Measurements from ENCODE around the gene BCAS4. TPM values are rescaled to one million over a fixed set of nuclear protein-coding genes. Genes with fewer than 3 reads are reported as not detected.

The BCAS4 gene
- total RNA-seq, 4 donors from 2014 or later = 6.6 to 15.7 (median 13.1) TPM

DNA sequence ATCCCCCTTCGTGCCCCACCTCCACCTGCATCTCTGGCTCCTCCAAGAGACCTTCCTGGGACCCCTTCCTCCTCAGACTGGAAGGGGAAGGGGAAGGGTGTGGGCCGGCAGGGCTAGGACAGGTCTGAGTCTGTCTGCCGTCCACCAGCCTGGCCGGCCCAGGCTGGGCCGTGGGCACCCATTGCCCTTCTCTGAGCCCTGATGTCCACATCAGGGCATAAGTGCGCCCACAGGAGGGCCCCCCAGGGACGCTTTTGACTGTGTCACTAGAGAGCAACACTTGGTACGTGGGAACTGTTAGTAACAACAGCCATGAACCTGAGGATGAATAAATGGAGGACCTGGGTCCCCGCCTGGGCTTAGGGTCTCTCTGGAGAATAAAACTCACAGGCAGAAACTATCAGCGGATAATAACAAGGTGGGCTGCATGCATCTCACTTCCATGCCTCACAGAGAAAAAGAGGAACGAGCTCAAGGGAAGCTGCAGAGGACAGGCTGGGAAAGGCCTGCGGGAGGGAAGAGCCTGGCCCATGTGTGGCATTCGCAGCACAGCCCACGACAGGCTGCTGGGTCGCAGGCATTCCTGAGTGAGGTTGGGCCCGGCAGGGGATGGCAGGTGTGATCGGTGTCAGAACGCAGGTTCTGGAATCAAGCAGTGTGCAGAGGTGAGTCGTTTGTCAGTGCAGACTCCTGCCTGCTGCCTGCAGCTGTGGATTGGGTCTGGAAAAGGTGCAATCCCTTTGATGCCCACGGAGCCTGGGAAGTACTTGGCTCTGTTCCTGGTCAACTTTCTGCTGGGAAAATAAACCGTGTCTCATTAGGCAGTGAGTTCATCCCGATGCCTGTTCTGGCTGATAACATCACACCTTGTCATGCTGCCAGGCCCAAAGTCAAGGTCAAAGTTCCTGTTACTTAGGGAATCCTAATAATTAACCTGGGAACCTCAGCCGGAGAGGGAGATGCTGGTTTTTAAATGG lies 60.9 kb downstream of the BCAS4 start:
- TF ChIP-seq, protein P1, sequence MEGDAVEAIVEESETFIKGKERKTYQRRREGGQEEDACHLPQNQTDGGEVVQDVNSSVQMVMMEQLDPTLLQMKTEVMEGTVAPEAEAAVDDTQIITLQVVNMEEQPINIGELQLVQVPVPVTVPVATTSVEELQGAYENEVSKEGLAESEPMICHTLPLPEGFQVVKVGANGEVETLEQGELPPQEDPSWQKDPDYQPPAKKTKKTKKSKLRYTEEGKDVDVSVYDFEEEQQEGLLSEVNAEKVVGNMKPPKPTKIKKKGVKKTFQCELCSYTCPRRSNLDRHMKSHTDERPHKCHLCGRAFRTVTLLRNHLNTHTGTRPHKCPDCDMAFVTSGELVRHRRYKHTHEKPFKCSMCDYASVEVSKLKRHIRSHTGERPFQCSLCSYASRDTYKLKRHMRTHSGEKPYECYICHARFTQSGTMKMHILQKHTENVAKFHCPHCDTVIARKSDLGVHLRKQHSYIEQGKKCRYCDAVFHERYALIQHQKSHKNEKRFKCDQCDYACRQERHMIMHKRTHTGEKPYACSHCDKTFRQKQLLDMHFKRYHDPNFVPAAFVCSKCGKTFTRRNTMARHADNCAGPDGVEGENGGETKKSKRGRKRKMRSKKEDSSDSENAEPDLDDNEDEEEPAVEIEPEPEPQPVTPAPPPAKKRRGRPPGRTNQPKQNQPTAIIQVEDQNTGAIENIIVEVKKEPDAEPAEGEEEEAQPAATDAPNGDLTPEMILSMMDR (IDR thresholded peaks at IDR 0.05) = no peak
- TF ChIP-seq POLR2A (IDR thresholded peaks at IDR 0.05) = no peak
- 51 to 58% methylated on average over 17 to 21 of the region's 23 CpGs for WGBS, 2 donors
- intact Hi-C loops (cut with DNase I) = no loop called here
- no peaks in the 10 kb centered on the region for H3K36me3 ChIP-seq
- no peak overlapping the region for H3K27ac ChIP-seq
- H3K27me3 ChIP-seq = no peaks in the 10 kb centered on the region
- H3K4me3 ChIP-seq (replicated peaks in 1 of 3) = no peak overlapping the region
- H3K9me3 ChIP-seq = no peaks in the 10 kb centered on the region
- DNase-seq = peak; percentile 25 to 38
- H3K4me1 ChIP-seq = peaks cover 4 to 7% of the 10 kb centered on the region in 2 donors

DNA sequence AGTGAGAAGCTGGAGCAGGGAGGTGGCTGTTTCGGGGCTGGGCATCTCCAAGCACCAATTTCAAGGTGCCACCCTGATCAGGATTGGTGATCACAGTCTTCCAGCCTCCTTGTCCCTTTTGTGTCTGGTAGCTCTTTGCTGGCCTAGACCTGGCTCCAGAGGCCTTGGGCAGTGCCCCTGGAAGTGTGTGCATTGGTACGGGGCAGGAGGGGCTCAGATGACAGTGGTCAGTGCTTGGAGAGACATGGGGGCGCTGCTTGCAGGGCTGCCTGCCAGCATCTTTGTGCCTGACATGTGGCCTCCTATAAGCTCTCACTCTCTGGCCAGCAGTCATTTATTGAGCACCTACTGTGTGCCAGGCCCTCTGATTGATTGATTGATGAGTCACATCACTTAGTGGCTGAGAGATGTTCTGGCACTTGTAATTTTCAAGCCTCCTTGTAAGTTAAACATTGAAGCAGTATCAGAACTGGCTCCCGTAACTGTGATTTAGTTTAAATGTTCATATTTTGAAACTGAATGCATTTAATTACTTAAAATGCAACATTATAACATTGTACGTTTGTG lies 61.7 kb downstream of the BCAS4 start:
- no peak overlapping the region for H3K4me3 ChIP-seq (replicated peaks in 1 of 3)
- no peaks in the 10 kb centered on the region for H3K36me3 ChIP-seq
- 93 to 95% methylated on average over 5 of the region's 5 CpGs for WGBS, 2 donors
- H3K4me1 ChIP-seq = peaks cover 4 to 7% of the 10 kb centered on the region in 2 donors
- DNase-seq = no peak
- no peak overlapping the region for H3K27ac ChIP-seq
- no peak for TF ChIP-seq POLR2A (IDR thresholded peaks at IDR 0.05)
- TF ChIP-seq, protein P1 (IDR thresholded peaks at IDR 0.05) = no peak
- no peaks in the 10 kb centered on the region for H3K9me3 ChIP-seq
- H3K27me3 ChIP-seq = no peaks in the 10 kb centered on the region
- intact Hi-C loops (cut with DNase I) = no loop called here

GRCh38 chr20:50857348-50857747 lies 62.5 kb downstream of the BCAS4 start:
- no peak overlapping the region for H3K4me3 ChIP-seq (replicated peaks in 1 of 3)
- DNase-seq = no peak
- no peaks in the 10 kb centered on the region for H3K36me3 ChIP-seq
- 89 to 95% methylated on average over 7 of the region's 7 CpGs for WGBS, 2 donors
- H3K27me3 ChIP-seq = no peaks in the 10 kb centered on the region
- H3K27ac ChIP-seq = no peak overlapping the region
- peaks cover 4 to 7% of the 10 kb centered on the region in 2 donors for H3K4me1 ChIP-seq
- no peaks in the 10 kb centered on the region for H3K9me3 ChIP-seq
- intact Hi-C loops (cut with DNase I) = no loop called here
- TF ChIP-seq, protein P1 (IDR thresholded peaks at IDR 0.05) = no peak
- no peak for TF ChIP-seq POLR2A (IDR thresholded peaks at IDR 0.05)

DNA sequence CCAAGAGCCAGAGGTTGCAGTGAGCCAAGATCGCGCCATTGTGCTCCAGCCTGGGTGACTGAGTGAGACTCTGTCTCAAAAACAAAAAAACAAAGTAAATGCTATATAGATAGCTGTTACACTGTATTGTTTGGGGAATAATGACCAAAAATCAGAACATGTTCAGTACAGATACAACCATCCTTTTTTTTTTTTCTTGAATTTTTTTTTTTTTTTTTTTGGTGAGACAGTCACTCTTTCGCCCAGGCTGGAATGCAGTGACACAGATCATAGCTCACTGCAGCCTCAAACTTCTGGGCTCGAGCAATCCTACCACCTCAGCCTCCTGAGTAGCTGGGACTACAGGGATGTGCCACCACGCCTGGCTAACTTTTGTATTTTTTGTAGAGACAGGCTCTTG lies 63.7 kb downstream of the BCAS4 start:
- no peak overlapping the region for H3K27ac ChIP-seq
- WGBS, 2 donors = 94 to 95% methylated on average over 5 of the region's 5 CpGs
- H3K4me1 ChIP-seq = peaks cover 4 to 7% of the 10 kb centered on the region in 2 donors
- intact Hi-C loops (cut with DNase I) = no loop called here
- no peaks in the 10 kb centered on the region for H3K36me3 ChIP-seq
- no peak overlapping the region for H3K4me3 ChIP-seq (replicated peaks in 1 of 3)
- no peaks in the 10 kb centered on the region for H3K9me3 ChIP-seq
- DNase-seq = no peak
- H3K27me3 ChIP-seq = no peaks in the 10 kb centered on the region
- no peak for TF ChIP-seq POLR2A (IDR thresholded peaks at IDR 0.05)
- TF ChIP-seq, protein P1 (IDR thresholded peaks at IDR 0.05) = no peak

- no peaks in the 10 kb centered on the region for H3K27me3 ChIP-seq
- H3K4me1 ChIP-seq = peaks cover 4 to 7% of the 10 kb centered on the region in 2 donors
- no peaks in the 10 kb centered on the region for H3K9me3 ChIP-seq
- 91 to 93% methylated on average over 9 to 10 of the region's 10 CpGs for WGBS, 2 donors
- TF ChIP-seq, protein P1 (IDR thresholded peaks at IDR 0.05) = no peak
- TF ChIP-seq POLR2A (IDR thresholded peaks at IDR 0.05) = no peak
- no peak for DNase-seq
- H3K4me3 ChIP-seq (replicated peaks in 1 of 3) = no peak overlapping the region
- H3K36me3 ChIP-seq = no peaks in the 10 kb centered on the region
- intact Hi-C loops (cut with DNase I) = no loop called here
- no peak overlapping the region for H3K27ac ChIP-seq
Observed at GRCh38 chr20:50859161-50859560, 64.3 kb downstream of the BCAS4 start.

Measured in thyroid gland (tissue), 4 donors.